IMR-90 (cell line): ENCODE data around the gene ABHD16B. TPM values are rescaled to one million over a fixed set of nuclear protein-coding genes. Genes with fewer than 3 reads are reported as not detected.
A peak's percentile ranks its signal among the peaks of the same experiment; 100 is the strongest.

Source experiments
- ATAC-seq: fragments of 200-7000 bp; cut with Tn5 transposase; 2 replicates; pipeline ENCODE4 v1.9.1; 2020; ENCODE audit warnings: low read depth, mild to moderate bottlenecking, moderate library complexity
- BruUV-seq: library from RNA; stranded (reverse); fragments of 400-500 nt; replicated peaks from 2 replicates; lab custom pipeline; 2021; lab: Mats Ljungman, UMichigan
- CTCF ChIA-PET: fragments of 300-600 bp; formaldehyde crosslinking; extraction: SDS; loops from one replicate; lab custom pipeline; 2021; ENCODE audit warnings: antibody characterized with exemption; lab: Yijun Ruan, JAX
- POLR2A ChIA-PET: fragments of 300-600 bp; sonication (Branson Sonifier 250); formaldehyde crosslinking; loops from one replicate; lab custom pipeline; 2022; ENCODE audit warnings: antibody characterized with exemption; ENCODE audit not compliant: unreplicated experiment; lab: Charles Lee
- DNase-seq: peaks from one replicate; pipeline ENCODE4 v3.0.0; 2013
- H2AFZ ChIP-seq: replicated peaks from 2 replicates; pipeline ENCODE3; 2013; ENCODE audit warnings: low read length, mild to moderate bottlenecking; ENCODE audit not compliant: poor library complexity
- H2AK5ac ChIP-seq: 2 replicates; pipeline ENCODE4 v1.6.1; 2013; ENCODE audit warnings: low read depth, low read length, inconsistent platforms
- H2AK9ac ChIP-seq: replicated peaks from 2 replicates; pipeline ENCODE3; 2013; ENCODE audit warnings: mild to moderate bottlenecking, low read depth, low read length, moderate library complexity; ENCODE audit not compliant: poor library complexity
- H2BK120ac ChIP-seq: 2 replicates; pipeline ENCODE4 v1.6.1; 2013; ENCODE audit warnings: low read depth, low read length, inconsistent platforms
- H2BK15ac ChIP-seq: 3 replicates; pipeline ENCODE4 v1.6.1; 2013; ENCODE audit warnings: low read depth, low read length, inconsistent platforms
- H2BK20ac ChIP-seq: 2 replicates; pipeline ENCODE4 v1.6.1; 2013; ENCODE audit warnings: low read depth, mild to moderate bottlenecking, inconsistent platforms, low read length, moderate library complexity
- H2BK5ac ChIP-seq: 2 replicates; pipeline ENCODE4 v1.6.1; 2013; ENCODE audit warnings: mild to moderate bottlenecking, low read depth, low read length, inconsistent platforms; ENCODE audit not compliant: poor library complexity, severe bottlenecking
- H3K14ac ChIP-seq: replicated peaks from 2 replicates; pipeline ENCODE4 v1.6.1; 2013; ENCODE audit warnings: low read depth, low read length, inconsistent platforms
- H3K18ac ChIP-seq: 2 replicates; pipeline ENCODE4 v1.6.1; 2013; ENCODE audit warnings: low read depth, low read length, control low read depth
- H3K23ac ChIP-seq: 2 replicates; pipeline ENCODE4 v1.6.1; 2013; ENCODE audit warnings: low read depth, low read length, inconsistent platforms
- H3K27ac ChIP-seq: 2 replicates; pipeline ENCODE4 v1.5.1; 2013; ENCODE audit warnings: mild to moderate bottlenecking, control low read depth, low read length; ENCODE audit not compliant: insufficient read depth
- H3K27me3 ChIP-seq: 2 replicates; pipeline ENCODE4 v1.6.1; 2013; ENCODE audit warnings: low read length; ENCODE audit not compliant: control insufficient read depth, insufficient read depth
- H3K36me3 ChIP-seq: 2 replicates; pipeline ENCODE4 v1.6.1; 2013; ENCODE audit warnings: low read length, mixed read lengths; ENCODE audit not compliant: control insufficient read depth, insufficient read depth
- H3K4ac ChIP-seq: 2 replicates; pipeline ENCODE4 v1.6.1; 2013; ENCODE audit warnings: low read depth, low read length, inconsistent platforms
- H3K4me1 ChIP-seq: 2 replicates; pipeline ENCODE4 v1.6.1; 2013; ENCODE audit warnings: low read length, mixed read lengths; ENCODE audit not compliant: control insufficient read depth, insufficient read depth
- H3K4me2 ChIP-seq: 2 replicates; pipeline ENCODE4 v1.6.1; 2013; ENCODE audit warnings: low read depth, mild to moderate bottlenecking, control low read depth, low read length, moderate library complexity
- H3K4me3 ChIP-seq: 2 replicates; pipeline ENCODE4 v1.5.1; 2013; ENCODE audit warnings: low read depth, mild to moderate bottlenecking, control low read depth, low read length, moderate library complexity; ENCODE audit not compliant: insufficient read depth
- H3K56ac ChIP-seq: 2 replicates; pipeline ENCODE4 v1.6.1; 2013; ENCODE audit warnings: low read length, inconsistent platforms; ENCODE audit not compliant: insufficient read depth; ENCODE audit errors: extremely low read depth
- H3K79me1 ChIP-seq, 2 experiments: 2 replicates each; pipeline ENCODE4 v1.6.1; 2013; ENCODE audit warnings: low read length in 2 of 2, inconsistent platforms in 1 of 2, low read depth in 1 of 2
- H3K9ac ChIP-seq: 2 replicates; pipeline ENCODE4 v1.6.1; 2013; ENCODE audit warnings: low read depth, low read length, control low read depth
- H3K9me1 ChIP-seq: 2 replicates; pipeline ENCODE4 v1.6.1; 2013; ENCODE audit warnings: low read length, inconsistent platforms; ENCODE audit not compliant: insufficient read depth
- H3K9me3 ChIP-seq: 2 replicates; pipeline ENCODE4 v1.6.1; 2013; ENCODE audit warnings: low read length; ENCODE audit not compliant: control insufficient read depth, insufficient read depth
- H4K20me1 ChIP-seq: 2 replicates; pipeline ENCODE4 v1.6.1; 2013; ENCODE audit warnings: low read length, inconsistent platforms; ENCODE audit not compliant: insufficient read depth
- H4K5ac ChIP-seq: 2 replicates; pipeline ENCODE4 v1.6.1; 2013; ENCODE audit warnings: mild to moderate bottlenecking, low read depth, low read length, control low read depth
- H4K8ac ChIP-seq, 2 experiments: 2 replicates each; pipeline ENCODE4 v1.6.1; 2013; ENCODE audit warnings: low read depth in 2 of 2, low read length in 2 of 2, control low read depth in 1 of 2, inconsistent platforms in 1 of 2
- H4K91ac ChIP-seq: 2 replicates; pipeline ENCODE4 v1.6.1; 2013; ENCODE audit warnings: low read depth, low read length, inconsistent platforms; ENCODE audit not compliant: insufficient read depth
- BHLHE40 ChIP-seq: fragments of 150-350 bp; IDR thresholded peaks from 2 replicates; pipeline ENCODE4 v1.6.1; 2016; ENCODE audit warnings: mild to moderate bottlenecking, low read depth, low read length
- CEBPB ChIP-seq: IDR thresholded peaks from 2 replicates; pipeline ENCODE4 v1.6.1; 2012; ENCODE audit warnings: low read depth, low read length, improper control_type of control experiment
- CHD1 ChIP-seq: IDR thresholded peaks from 2 replicates; pipeline ENCODE4 v1.6.1; 2012; ENCODE audit warnings: low read depth, low read length, improper control_type of control experiment
- FOS ChIP-seq: fragments of 150-350 bp; IDR thresholded peaks from 2 replicates; pipeline ENCODE4 v1.6.1; 2016; ENCODE audit warnings: low read depth, low read length
- MAFK ChIP-seq: IDR thresholded peaks from 2 replicates; pipeline ENCODE4 v1.6.1; 2012; ENCODE audit warnings: low read depth, low read length, improper control_type of control experiment
- MAZ ChIP-seq: IDR thresholded peaks from 2 replicates; pipeline ENCODE4 v1.6.1; 2012; ENCODE audit warnings: low read depth, mild to moderate bottlenecking, low read length, improper control_type of control experiment, moderate library complexity, borderline replicate concordance
- MXI1 ChIP-seq: IDR thresholded peaks from 2 replicates; pipeline ENCODE4 v1.6.1; 2012; ENCODE audit warnings: low read depth, mild to moderate bottlenecking, low read length, moderate library complexity, borderline replicate concordance
- NFE2L2 ChIP-seq: fragments of 150-350 bp; IDR thresholded peaks from 2 replicates; pipeline ENCODE4 v1.6.1; 2016; ENCODE audit warnings: low read depth, mild to moderate bottlenecking, low read length
- POLR2A ChIP-seq: IDR thresholded peaks from 2 replicates; pipeline ENCODE4 v1.6.1; 2012; ENCODE audit warnings: mild to moderate bottlenecking, low read depth, low read length
- RAD21 ChIP-seq: IDR thresholded peaks from 2 replicates; pipeline ENCODE4 v1.6.1; 2012; ENCODE audit warnings: low read length, improper control_type of control experiment
- RCOR1 ChIP-seq: IDR thresholded peaks from 2 replicates; pipeline ENCODE4 v1.6.1; 2012; ENCODE audit warnings: mild to moderate bottlenecking, low read length, improper control_type of control experiment; ENCODE audit not compliant: insufficient replicate concordance
- RFX5 ChIP-seq: IDR thresholded peaks from 2 replicates; pipeline ENCODE4 v1.8.0; 2012; ENCODE audit warnings: low read depth, mild to moderate bottlenecking, low read length, moderate library complexity
- SMC3 ChIP-seq: fragments of 150-350 bp; IDR thresholded peaks from 2 replicates; pipeline ENCODE4 v1.6.1; 2016; ENCODE audit warnings: low read depth, mild to moderate bottlenecking, antibody characterized with exemption, low read length, moderate library complexity
- WGBS, 2 experiments: methylation state at CpG; one replicate each; pipeline versions ENCODE4 v1.1.5 to v1.1.7; 2013; ENCODE audit warnings: missing lambda C conversion rate in 2 of 2; ENCODE audit not compliant: insufficient read length in 1 of 2; ENCODE audit errors: extremely low coverage in 2 of 2; 5-methylcytosine and 5-hydroxymethylcytosine counted together
- dilution Hi-C: fragments of 300-500 bp; cut with HindIII; formaldehyde crosslinking; loops from one replicate; pipeline ENCODE4 v1.14.3; 2018; ENCODE audit warnings: low sequenced_read_pairs; ENCODE audit not compliant: unreplicated experiment
- in situ Hi-C: fragments of 300-500 bp; cut with MboI; formaldehyde crosslinking; loops from 3 replicates; pipeline ENCODE4 v1.14.3; 2019; ENCODE audit warnings: low sequenced_read_pairs, inconsistent platforms, mixed read lengths
- intact Hi-C: fragments of 100-400 bp; cut with micrococcal nuclease; formaldehyde crosslinking; loops from 2 replicates; pipeline ENCODE4 v1.10.0; 2022
- polyA plus RNA-seq, 3 experiments: library from polyadenylated mRNA; depleted of rRNA; stranded (reverse); fragments of >200 nt; gene quantifications; 2 replicates each; pipeline ENCODE4 v1.2.3, GENCODE V29; 2012; ENCODE audit warnings: low replicate concordance in 1 of 3
- total RNA-seq: library from RNA; depleted of rRNA; stranded (reverse); fragments of >200 nt; gene quantifications from 2 replicates; pipeline ENCODE4 v1.2.3, GENCODE V29; 2012
- TF ChIP-seq, protein P1 (sequence below): conservative IDR thresholded peaks from 2 replicates; pipeline ENCODE4 v1.5.1; 2012; ENCODE audit warnings: mild to moderate bottlenecking, low read depth, low read length, improper control_type of control experiment
- TF ChIP-seq, protein P2 (sequence below): fragments of 150-350 bp; IDR thresholded peaks from 2 replicates; pipeline ENCODE4 v1.6.1; 2017; ENCODE audit warnings: mild to moderate bottlenecking, antibody characterized with exemption, low read length, low read depth

The ABHD16B gene
- total and polyA plus RNA-seq, 2 of the 4 experiments (the other 2 are of a cell fraction): 0.05 TPM; not detected in 1

DNA sequence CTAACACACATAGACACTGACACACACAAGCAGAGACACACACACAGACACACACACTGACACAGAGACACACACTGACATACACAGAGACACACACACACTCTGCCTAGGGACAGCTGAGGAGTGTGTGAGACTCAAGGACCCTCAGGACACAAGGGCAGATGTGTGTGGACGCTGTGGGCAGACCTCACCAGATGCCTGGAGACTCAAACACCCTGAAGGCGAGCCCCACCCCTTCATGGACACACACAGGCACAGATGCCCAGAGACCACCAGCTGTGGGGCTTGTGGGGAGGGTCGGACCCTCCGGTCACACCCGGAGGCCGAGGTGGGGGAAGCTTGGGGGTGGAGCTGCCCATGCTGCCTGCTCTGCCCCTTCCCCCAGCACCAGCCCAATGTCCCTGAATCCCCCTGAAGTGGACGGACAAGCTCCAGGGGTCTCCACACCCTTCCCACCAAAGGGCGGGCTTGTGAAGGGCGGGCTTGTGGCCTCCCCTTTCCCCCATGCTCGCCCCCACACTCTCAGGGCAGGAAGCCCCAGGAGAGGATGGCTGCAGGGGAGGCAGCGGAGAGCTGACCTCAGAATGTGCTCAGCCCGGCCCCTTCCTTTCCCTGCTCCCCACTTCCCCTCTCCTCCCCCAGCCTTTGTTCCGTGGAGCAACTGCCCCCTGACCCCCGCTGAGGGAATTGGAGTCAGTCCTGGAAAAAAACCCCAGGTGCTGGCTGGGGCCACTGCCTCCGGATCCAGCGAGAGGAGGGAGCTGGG, 13.9 kb upstream of the ABHD16B start:
- H3K18ac ChIP-seq: no peak overlapping the region
- no peak overlapping the region for H3K27ac ChIP-seq
- peak overlapping the region; percentile 91 for H2AFZ ChIP-seq
- WGBS, 2 experiments: 40% methylated on average over 2 of the region's 16 CpGs; no CpG with 5 or more reads in 1 of the 2 experiments
- no peaks in the 10 kb centered on the region for H3K79me1 ChIP-seq
- H3K9me3 ChIP-seq: no peaks in the 10 kb centered on the region
- H3K4me1 ChIP-seq: peaks cover 8% of the 10 kb centered on the region
- 0 out of 2 replicates have a peak, but pooled peaks have one; percentile 5 for ATAC-seq
- no peaks in the 10 kb centered on the region for H3K36me3 ChIP-seq
- no peak overlapping the region for H2BK120ac ChIP-seq
- no peak for DNase-seq
- intact Hi-C loops (no loop called here), in situ Hi-C loops (no loop called here), dilution Hi-C loops (no loop called here)
- H2BK5ac ChIP-seq: peak overlapping the region; percentile 37
- H4K5ac ChIP-seq: no peak overlapping the region
- H3K4me2 ChIP-seq: no peak overlapping the region
- peak overlapping the region; percentile 67 for H3K4ac ChIP-seq
- H3K9me1 ChIP-seq: 0 out of 2 replicates have a peak, but pooled peaks cover 5% of the 10 kb centered on the region
- POLR2A ChIA-PET: interaction anchor here (0.6 kb wide), 1 partner anchor 18 kb away, joined by 3 read pairs; no protein-coding TSS in a partner anchor
- H3K9ac ChIP-seq: no peak overlapping the region
- H2AK9ac ChIP-seq: peak overlapping the region; percentile 71
- peak overlapping the region; percentile 12; the same call in 1 of the 2 replicates for H3K14ac ChIP-seq
- peak overlapping the region; percentile 95 for H2AK5ac ChIP-seq
- no peak overlapping the region for H3K4me3 ChIP-seq
- BruUV-seq: no TSS peak
- no peak overlapping the region for H3K56ac ChIP-seq
- peaks cover 6% of the 10 kb centered on the region for H3K27me3 ChIP-seq
- H2BK20ac ChIP-seq: no peak overlapping the region
- peak overlapping the region; percentile 27; the same call in 1 of the 2 replicates for H4K91ac ChIP-seq
- H3K23ac ChIP-seq: peak overlapping the region; percentile 88; the same call in 1 of the 2 replicates
- H4K8ac ChIP-seq: peak overlapping the region in 1 of 2 experiments; percentile 15; a peak in 1 of 4 replicates
- H4K20me1 ChIP-seq: no peaks in the 10 kb centered on the region
- H2BK15ac ChIP-seq: peak overlapping the region; percentile 80; the same call in 2 of the 3 replicates
- CTCF ChIA-PET: no interaction called here
- TF ChIP-seq CHD1 (no peak), NFE2L2 (no peak), CEBPB (no peak), SMC3 (no peak), RFX5 (no peak), RCOR1 (no peak), MAZ (no peak), MAFK (no peak), BHLHE40 (no peak), POLR2A (no peak), FOS (no peak), RAD21 (no peak), MXI1 (no peak)
- TF ChIP-seq, protein P1, sequence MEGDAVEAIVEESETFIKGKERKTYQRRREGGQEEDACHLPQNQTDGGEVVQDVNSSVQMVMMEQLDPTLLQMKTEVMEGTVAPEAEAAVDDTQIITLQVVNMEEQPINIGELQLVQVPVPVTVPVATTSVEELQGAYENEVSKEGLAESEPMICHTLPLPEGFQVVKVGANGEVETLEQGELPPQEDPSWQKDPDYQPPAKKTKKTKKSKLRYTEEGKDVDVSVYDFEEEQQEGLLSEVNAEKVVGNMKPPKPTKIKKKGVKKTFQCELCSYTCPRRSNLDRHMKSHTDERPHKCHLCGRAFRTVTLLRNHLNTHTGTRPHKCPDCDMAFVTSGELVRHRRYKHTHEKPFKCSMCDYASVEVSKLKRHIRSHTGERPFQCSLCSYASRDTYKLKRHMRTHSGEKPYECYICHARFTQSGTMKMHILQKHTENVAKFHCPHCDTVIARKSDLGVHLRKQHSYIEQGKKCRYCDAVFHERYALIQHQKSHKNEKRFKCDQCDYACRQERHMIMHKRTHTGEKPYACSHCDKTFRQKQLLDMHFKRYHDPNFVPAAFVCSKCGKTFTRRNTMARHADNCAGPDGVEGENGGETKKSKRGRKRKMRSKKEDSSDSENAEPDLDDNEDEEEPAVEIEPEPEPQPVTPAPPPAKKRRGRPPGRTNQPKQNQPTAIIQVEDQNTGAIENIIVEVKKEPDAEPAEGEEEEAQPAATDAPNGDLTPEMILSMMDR: no peak
- TF ChIP-seq, protein P2, sequence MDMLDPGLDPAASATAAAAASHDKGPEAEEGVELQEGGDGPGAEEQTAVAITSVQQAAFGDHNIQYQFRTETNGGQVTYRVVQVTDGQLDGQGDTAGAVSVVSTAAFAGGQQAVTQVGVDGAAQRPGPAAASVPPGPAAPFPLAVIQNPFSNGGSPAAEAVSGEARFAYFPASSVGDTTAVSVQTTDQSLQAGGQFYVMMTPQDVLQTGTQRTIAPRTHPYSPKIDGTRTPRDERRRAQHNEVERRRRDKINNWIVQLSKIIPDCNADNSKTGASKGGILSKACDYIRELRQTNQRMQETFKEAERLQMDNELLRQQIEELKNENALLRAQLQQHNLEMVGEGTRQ: no peak
